ENCODE measurements around the gene MDFI. TPM values are rescaled to one million over a fixed set of nuclear protein-coding genes. Genes with fewer than 3 reads are reported as not detected.
A peak's percentile ranks its signal among the peaks of the same experiment; 100 is the strongest.

Gene MDFI
- total RNA-seq, 1 donor: 0.09 TPM

DNA sequence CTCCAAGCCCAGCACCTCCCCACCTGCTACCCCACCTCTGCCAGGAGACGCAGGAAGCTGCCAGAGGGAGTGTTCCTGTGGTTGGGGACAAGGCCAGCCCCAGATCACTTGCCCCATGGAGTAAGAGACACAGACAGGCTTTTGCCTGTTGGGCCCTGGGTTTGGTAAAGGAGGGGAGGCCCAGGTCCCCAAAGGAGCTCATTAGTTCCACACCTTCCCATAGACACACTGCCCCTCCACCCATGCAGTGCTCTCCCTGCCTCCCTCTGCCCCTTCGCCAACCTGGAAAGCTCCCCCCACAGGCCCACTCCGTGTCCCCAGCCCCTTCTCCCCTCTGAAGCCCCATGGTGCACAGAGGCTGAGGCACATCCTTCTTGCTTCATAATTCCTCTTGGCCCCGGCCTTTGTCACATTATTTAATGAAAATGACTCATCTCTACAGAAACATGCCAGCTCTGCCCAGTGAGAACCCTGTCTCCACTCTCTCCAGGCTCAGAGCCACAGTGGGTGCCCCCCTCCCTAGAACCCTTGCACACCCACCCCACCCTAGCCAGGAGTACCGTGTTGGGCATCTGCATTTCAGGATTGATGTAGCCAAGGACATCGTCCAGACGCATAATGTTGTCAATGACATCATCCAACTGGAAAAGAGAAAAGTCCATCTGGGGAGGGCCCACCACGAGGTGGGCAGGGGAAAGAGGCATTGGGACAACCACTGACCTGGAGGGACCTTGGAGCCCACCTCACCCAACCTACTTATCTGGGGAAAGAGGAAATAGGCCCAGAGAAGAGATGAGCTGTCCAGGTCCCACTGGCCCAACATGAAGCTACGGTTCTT lies 51.1 kb downstream of the MDFI start:
- DNase-seq (ENCODE audit: low read depth): peak; percentile 24
- TF ChIP-seq, protein P1, sequence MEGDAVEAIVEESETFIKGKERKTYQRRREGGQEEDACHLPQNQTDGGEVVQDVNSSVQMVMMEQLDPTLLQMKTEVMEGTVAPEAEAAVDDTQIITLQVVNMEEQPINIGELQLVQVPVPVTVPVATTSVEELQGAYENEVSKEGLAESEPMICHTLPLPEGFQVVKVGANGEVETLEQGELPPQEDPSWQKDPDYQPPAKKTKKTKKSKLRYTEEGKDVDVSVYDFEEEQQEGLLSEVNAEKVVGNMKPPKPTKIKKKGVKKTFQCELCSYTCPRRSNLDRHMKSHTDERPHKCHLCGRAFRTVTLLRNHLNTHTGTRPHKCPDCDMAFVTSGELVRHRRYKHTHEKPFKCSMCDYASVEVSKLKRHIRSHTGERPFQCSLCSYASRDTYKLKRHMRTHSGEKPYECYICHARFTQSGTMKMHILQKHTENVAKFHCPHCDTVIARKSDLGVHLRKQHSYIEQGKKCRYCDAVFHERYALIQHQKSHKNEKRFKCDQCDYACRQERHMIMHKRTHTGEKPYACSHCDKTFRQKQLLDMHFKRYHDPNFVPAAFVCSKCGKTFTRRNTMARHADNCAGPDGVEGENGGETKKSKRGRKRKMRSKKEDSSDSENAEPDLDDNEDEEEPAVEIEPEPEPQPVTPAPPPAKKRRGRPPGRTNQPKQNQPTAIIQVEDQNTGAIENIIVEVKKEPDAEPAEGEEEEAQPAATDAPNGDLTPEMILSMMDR (IDR thresholded peaks at IDR 0.05; ENCODE audit: insufficient read depth, low read length): no peak
- no peak overlapping the region for H3K4me3 ChIP-seq (ENCODE audit: low read depth, low read length)

DNA sequence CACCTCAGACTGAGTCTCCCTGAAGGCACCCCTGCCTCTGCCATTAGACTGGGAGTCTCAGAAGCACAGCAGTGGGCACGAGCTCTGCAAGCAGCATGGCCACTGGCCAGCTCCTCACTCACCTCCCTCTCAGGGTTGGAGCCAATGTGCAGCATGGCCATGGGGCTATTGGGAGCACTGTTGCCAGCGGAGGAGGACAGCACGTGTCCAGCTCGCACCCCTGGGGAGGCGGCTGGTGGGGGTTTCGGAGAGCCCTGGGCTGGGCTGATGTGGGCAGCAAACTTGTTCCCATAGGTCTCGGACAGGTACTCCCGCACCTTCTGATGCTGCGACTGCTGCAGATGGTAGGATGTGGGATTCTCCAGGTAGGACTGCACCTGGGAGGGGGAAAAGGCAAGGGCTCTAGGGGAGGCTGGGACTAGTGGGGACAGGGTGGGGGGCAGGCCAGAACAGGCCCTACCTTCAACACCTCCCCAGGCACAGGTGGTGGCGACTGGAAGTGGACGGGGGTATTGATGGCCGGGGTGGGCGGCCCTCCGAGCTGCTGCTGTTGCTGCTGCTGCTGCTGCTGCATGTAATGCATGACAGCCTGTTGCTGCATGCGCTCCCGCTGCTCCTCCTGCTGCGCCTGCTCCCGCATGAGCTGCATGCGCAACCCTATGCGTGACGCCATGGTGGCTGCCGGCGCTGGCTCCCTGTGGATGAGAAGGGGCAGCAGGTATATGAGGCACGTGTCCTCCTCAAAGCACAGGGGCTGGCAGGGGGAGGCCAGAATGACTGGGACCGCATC lies 52.5 kb downstream of the MDFI start:
- TF ChIP-seq, protein P1 (IDR thresholded peaks at IDR 0.05; ENCODE audit: insufficient read depth, low read length): no peak
- DNase-seq (ENCODE audit: low read depth): no peak
- H3K4me3 ChIP-seq (ENCODE audit: low read depth, low read length): no peak overlapping the region

DNA sequence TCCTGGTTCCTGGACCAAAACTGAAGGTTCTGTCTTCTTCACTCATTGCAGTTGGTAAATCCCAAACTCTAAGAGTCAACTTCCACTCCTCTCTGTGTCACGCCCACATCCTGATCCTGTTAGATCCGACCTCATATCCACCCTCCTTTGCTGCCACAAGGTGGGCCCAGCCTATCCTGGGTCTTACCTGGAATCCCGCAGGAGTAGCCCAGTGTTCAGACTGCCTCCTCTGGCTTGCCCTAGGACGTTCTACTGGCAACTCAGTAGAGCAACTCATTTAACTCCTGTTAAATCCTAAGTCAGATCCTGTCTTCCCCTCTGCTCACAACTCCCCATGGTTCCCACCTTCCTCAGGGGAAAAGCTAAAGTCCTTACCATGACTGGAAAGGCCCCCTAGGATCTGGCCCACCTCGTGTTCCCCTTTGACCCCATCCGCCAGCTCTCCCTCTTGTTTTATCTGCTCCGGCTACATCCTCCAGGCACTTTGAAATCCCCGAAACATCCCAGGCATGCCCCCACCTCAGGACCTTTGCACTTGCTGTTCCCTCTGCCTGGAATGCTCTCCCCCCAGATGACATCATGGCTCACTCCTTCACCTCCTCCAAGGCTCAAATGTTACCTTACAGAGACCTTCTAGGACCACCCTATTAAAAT lies 53.3 kb downstream of the MDFI start:
- DNase-seq (ENCODE audit: low read depth): no peak
- TF ChIP-seq, protein P1 (IDR thresholded peaks at IDR 0.05; ENCODE audit: insufficient read depth, low read length): no peak
- H3K4me3 ChIP-seq (ENCODE audit: low read depth, low read length): no peak overlapping the region

DNA sequence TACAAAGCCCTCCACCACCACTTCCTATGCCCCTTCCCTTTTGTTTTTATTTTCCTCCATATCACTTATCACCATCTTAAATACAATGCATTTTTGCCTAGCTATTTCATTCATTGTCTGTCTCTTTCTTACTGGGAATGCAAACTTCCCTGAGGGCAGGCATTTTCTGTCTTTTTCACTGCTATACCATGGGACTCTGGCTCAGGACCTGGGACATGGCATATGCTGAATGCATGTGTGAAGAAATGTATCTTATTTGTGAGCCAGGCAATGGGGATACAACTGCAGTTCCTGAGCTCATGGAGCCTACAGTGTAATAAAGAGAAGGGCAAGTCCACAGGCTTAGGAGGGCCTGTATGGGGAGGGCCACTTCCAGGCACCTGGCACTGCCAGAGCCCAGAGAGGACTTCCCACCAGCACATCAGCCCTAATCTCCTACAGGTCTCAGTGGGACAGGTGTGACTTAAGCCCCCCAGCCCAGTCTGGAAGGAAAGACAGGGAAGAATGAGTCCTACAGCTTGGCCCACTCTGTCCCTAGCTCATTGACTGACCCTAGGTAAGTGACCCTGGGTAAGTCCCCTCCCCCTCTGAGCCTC lies 53.9 kb downstream of the MDFI start:
- TF ChIP-seq, protein P1 (IDR thresholded peaks at IDR 0.05; ENCODE audit: insufficient read depth, low read length): no peak
- no peak overlapping the region for H3K4me3 ChIP-seq (ENCODE audit: low read depth, low read length)
- no peak for DNase-seq (ENCODE audit: low read depth)

DNA sequence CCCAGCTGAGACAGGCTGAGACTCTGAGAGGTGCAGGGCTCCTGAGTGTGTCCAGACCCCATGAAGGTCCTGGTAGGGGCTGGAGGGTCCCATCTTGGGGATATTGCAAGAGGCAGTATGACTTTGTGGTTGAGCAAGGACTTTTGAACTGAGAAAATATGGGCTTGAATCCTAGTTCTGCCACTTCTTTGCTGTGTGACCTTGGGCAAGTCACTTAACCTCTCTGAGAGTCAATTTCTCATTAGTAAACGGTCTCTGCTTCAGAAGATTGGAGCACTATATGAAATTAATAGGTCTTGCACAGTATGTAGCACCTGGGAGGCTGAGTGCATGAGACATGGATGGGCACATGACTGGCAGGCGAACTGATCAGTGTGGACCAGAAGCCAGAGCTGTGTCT lies 54.5 kb downstream of the MDFI start:
- no peak for DNase-seq (ENCODE audit: low read depth)
- TF ChIP-seq, protein P1 (IDR thresholded peaks at IDR 0.05; ENCODE audit: insufficient read depth, low read length): no peak
- H3K4me3 ChIP-seq (ENCODE audit: low read depth, low read length): no peak overlapping the region

Measured in fibroblast of the aortic adventitia (primary cell).